Measurements from ENCODE around the gene SLC30A2.

SLC30A2 gene

DNA sequence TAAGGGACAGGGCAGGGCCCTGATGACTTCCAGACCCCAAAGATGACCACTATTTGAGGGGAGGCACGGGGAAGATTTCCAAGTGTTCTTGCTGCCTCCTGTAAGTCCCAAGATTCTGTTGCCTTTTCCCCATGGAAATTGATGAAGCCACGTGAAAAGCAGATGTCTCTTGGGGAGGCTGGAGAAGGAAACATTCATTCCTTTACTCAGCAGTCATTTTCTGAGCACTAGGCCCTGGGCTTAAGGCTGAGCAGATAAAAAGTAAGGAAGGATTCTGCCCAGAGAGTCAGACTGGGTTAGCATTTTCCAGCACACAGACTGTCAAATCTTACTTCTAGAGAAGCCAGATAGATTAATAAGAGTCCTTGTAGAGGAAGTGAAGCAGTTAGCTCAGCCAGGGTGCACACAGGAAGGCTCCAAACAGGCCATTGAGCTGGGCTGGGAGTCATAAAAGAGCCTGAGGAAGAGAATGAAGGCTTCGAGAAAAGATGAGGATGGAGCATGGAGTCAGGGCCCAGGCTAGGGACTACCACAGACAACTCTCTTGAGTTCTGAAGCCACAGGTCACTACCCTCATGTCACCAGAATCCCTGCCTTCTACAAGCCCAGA, 14.2 kb downstream of the SLC30A2 start:
- no peak for TF ChIP-seq SIN3A (IDR thresholded peaks at IDR 0.05; ENCODE audit: borderline replicate concordance, insufficient read depth, low read length)
- TF ChIP-seq TAF1 (IDR thresholded peaks at IDR 0.05; ENCODE audit: borderline replicate concordance, insufficient read depth, low read length): no peak
- no peak for TF ChIP-seq POLR2AphosphoS5 (IDR thresholded peaks at IDR 0.05; ENCODE audit: low read depth, low read length)
- TF ChIP-seq, protein P1, sequence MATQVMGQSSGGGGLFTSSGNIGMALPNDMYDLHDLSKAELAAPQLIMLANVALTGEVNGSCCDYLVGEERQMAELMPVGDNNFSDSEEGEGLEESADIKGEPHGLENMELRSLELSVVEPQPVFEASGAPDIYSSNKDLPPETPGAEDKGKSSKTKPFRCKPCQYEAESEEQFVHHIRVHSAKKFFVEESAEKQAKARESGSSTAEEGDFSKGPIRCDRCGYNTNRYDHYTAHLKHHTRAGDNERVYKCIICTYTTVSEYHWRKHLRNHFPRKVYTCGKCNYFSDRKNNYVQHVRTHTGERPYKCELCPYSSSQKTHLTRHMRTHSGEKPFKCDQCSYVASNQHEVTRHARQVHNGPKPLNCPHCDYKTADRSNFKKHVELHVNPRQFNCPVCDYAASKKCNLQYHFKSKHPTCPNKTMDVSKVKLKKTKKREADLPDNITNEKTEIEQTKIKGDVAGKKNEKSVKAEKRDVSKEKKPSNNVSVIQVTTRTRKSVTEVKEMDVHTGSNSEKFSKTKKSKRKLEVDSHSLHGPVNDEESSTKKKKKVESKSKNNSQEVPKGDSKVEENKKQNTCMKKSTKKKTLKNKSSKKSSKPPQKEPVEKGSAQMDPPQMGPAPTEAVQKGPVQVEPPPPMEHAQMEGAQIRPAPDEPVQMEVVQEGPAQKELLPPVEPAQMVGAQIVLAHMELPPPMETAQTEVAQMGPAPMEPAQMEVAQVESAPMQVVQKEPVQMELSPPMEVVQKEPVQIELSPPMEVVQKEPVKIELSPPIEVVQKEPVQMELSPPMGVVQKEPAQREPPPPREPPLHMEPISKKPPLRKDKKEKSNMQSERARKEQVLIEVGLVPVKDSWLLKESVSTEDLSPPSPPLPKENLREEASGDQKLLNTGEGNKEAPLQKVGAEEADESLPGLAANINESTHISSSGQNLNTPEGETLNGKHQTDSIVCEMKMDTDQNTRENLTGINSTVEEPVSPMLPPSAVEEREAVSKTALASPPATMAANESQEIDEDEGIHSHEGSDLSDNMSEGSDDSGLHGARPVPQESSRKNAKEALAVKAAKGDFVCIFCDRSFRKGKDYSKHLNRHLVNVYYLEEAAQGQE (IDR thresholded peaks at IDR 0.05; ENCODE audit: insufficient read depth in 1 of 2, low read depth in 2 of 2, low read length in 2 of 2): no peak
- no peak for TF ChIP-seq FOXP2 (optimal IDR thresholded peaks at IDR 0.05; ENCODE audit: borderline replicate concordance, extremely low read depth, extremely low read length, insufficient read depth)

- no peak for TF ChIP-seq FOXP2 (optimal IDR thresholded peaks at IDR 0.05; ENCODE audit: borderline replicate concordance, extremely low read depth, extremely low read length, insufficient read depth)
- TF ChIP-seq, protein P1 (IDR thresholded peaks at IDR 0.05; ENCODE audit: insufficient read depth in 1 of 2, low read depth in 2 of 2, low read length in 2 of 2): no peak
- no peak for TF ChIP-seq TAF1 (IDR thresholded peaks at IDR 0.05; ENCODE audit: borderline replicate concordance, insufficient read depth, low read length)
- no peak for TF ChIP-seq SIN3A (IDR thresholded peaks at IDR 0.05; ENCODE audit: borderline replicate concordance, insufficient read depth, low read length)
- no peak for TF ChIP-seq POLR2AphosphoS5 (IDR thresholded peaks at IDR 0.05; ENCODE audit: low read depth, low read length)
Measured at GRCh38 chr1:26031196-26031595, 14.7 kb downstream of the SLC30A2 start.

DNA sequence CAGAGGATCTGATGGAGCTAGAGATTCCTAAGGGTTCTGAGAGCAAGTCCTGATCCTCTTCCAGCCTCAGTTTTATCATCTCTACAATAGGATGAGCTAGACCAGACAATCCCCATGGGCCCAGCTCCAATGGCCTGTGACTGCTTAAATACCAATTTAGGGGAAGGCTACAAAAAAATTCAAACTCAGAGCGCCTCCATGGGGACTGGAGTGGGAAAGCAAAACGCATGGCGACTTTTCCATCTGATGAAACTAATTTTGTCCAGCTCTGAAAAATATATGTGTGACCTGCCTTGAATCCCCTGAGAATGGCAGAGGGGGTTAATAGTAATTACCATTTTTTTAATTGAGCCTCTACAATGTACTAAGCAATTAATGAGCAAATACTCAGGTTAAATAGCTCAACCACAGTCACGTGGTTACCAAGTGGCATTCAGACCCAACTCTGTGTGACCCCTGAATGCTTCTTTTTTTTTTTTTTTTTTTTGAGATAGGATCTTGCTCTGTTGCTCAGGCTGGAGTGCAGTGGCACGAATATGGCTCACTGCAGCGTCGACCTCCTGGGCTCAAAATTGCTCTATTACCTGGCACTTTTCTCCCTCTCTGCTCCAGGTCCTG, 15.9 kb downstream of the SLC30A2 start:
- TF ChIP-seq, protein P1 (IDR thresholded peaks at IDR 0.05; ENCODE audit: insufficient read depth in 1 of 2, low read depth in 2 of 2, low read length in 2 of 2): no peak
- TF ChIP-seq FOXP2 (optimal IDR thresholded peaks at IDR 0.05; ENCODE audit: borderline replicate concordance, extremely low read depth, extremely low read length, insufficient read depth) (no peak), SIN3A (IDR thresholded peaks at IDR 0.05; ENCODE audit: borderline replicate concordance, insufficient read depth, low read length) (no peak), TAF1 (IDR thresholded peaks at IDR 0.05; ENCODE audit: borderline replicate concordance, insufficient read depth, low read length) (no peak), POLR2AphosphoS5 (IDR thresholded peaks at IDR 0.05; ENCODE audit: low read depth, low read length) (no peak)

DNA sequence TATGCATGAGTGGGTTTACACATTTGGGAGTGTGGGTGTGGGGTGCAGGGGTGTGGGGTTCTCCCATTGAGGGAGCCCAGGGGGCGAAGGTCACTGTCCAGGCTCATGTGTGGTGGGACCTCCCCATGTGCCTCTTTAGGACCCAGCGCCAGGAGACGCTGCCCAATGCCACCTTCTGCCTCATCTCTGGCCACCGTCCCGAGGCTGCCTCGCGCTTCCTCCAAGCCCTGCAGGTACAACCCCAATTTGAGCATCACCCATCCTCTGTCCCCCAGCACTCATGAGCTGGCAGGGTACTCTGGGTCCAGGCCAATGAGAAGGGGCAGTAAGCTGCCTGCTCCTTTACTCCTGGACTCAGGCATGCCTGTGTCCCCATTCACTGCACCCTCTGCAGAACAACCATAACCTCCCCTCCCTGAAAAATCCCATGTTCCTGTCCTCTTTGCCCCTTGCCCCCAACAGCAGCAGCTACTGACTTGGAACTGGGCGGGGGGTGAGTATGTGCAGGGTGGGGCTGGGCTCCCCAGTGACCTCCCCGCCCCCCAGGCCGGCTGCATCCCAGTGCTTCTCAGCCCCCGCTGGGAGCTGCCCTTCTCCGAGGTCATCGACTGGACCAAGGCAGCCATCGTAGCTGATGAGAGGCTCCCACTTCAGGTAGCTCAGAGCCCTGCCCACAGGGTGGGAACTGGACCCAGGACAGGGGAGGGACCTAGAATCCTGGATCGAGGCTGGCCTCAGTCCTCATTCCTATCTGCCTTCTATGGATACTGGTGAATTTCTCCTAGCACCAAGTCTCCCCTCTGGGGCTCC, 16.7 kb downstream of the SLC30A2 start:
- TF ChIP-seq FOXP2 (optimal IDR thresholded peaks at IDR 0.05; ENCODE audit: borderline replicate concordance, extremely low read depth, extremely low read length, insufficient read depth) (no peak), SIN3A (IDR thresholded peaks at IDR 0.05; ENCODE audit: borderline replicate concordance, insufficient read depth, low read length) (no peak), TAF1 (IDR thresholded peaks at IDR 0.05; ENCODE audit: borderline replicate concordance, insufficient read depth, low read length) (no peak), POLR2AphosphoS5 (IDR thresholded peaks at IDR 0.05; ENCODE audit: low read depth, low read length) (no peak)
- TF ChIP-seq, protein P1 (IDR thresholded peaks at IDR 0.05; ENCODE audit: insufficient read depth in 1 of 2, low read depth in 2 of 2, low read length in 2 of 2): no peak

Measured in PFSK-1 (cell line).